HFF-Myc (cell line): ENCODE data around the gene ADGRL2.
"Not testable (repeated sequence)": the region's sequence is repeated elsewhere in the genome, so short reads cannot be mapped to it uniquely, and the experiment has no call there.

Experiments
- DNase-seq: peaks from one replicate; pipeline ENCODE4 v3.0.0-alpha.2; 2011; ENCODE audit warnings: low read depth; ENCODE audit errors: extremely low read depth
- H3K4me3 ChIP-seq: replicated peaks from 2 replicates; pipeline ENCODE4 v1.5.1; 2011; ENCODE audit warnings: low read depth, mild to moderate bottlenecking, control low read depth, low read length
- CTCF ChIP-seq: IDR thresholded peaks from 2 replicates; pipeline ENCODE4 v1.5.1; 2012; ENCODE audit warnings: mild to moderate bottlenecking, low read depth, low read length, control low read depth; ENCODE audit errors: missing control alignments

Gene ADGRL2

GRCh38 chr1:81874940-81875339, 74.2 kb downstream of the ADGRL2 start:
- H3K4me3 ChIP-seq = no peak overlapping the region
- no peak for DNase-seq
- TF ChIP-seq CTCF = no peak

GRCh38 chr1:81876901-81877733, 76.4 kb downstream of the ADGRL2 start:
- TF ChIP-seq CTCF = no peak

GRCh38 chr1:81877940-81878339, 77.2 kb downstream of the ADGRL2 start:
- no peak overlapping the region for H3K4me3 ChIP-seq
- no peak for DNase-seq
- TF ChIP-seq CTCF = no peak

More at GRCh38 chr1:81876901-81877733, 76.4 kb downstream of the ADGRL2 start:
- DNase-seq = no peak
- H3K4me3 ChIP-seq = no peak overlapping the region

GRCh38 chr1:81878538-81878937, 77.8 kb downstream of the ADGRL2 start:
- no peak overlapping the region for H3K4me3 ChIP-seq
- DNase-seq = no peak
- TF ChIP-seq CTCF = no peak

- no peak for TF ChIP-seq CTCF
- DNase-seq = no peak
- no peak overlapping the region for H3K4me3 ChIP-seq
These were observed 80.0 kb downstream of the ADGRL2 start for GRCh38 chr1:81880781-81881180.

- no peak for TF ChIP-seq CTCF
These were observed 84.6 kb downstream of the ADGRL2 start for GRCh38 chr1:81885291-81885690.

GRCh38 chr1:81886292-81886691, 85.6 kb downstream of the ADGRL2 start:
- not testable (repeated sequence) for DNase-seq

More at GRCh38 chr1:81885291-81885690, 84.6 kb downstream of the ADGRL2 start:
- DNase-seq = no peak
- no peak overlapping the region for H3K4me3 ChIP-seq

More at GRCh38 chr1:81886292-81886691, 85.6 kb downstream of the ADGRL2 start:
- not testable (repeated sequence) for H3K4me3 ChIP-seq
